Measurements from ENCODE around the gene RFT1.

RFT1 gene

DNA sequence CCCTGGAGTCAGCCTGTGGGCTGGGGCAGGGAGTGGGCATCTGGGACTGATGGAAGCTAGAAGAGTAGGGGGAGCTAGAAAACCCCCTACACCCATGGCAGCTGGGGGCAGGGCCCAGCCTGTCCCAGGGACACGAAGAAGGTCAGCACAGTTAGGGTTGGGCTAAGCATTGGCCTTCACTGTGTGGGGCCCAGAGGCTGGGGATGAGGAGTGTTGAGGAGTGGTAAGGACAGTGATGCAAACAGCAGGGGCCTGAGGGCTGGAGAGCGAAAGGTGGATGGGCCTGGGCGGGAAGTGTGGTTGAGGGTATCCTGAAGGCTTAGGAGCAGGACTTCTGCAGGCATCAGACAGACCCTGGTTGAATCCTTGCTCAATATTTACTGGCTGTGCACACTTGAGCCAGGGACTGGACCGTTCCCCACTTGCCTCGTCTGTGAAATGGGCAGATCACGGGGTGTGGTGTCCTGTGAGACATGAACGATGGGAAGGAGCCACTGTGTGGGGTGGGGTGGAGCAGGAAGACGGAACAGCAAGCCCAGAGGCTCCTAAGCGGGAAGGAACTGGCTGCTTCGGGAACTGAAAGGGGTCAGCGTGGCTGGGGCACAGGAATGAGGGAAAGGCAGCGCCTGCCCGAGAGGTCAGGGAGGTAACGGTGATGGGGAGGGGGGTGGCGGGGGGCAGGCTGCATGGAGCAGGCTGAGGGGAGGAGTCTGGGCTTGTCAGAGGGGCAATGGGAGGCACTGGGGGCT is 38.1 kb upstream of the RFT1 start:
- no peak for TF ChIP-seq CTCF (IDR thresholded peaks at IDR 0.05; ENCODE audit: borderline replicate concordance, control extremely low read depth, extremely low read depth, insufficient read depth, missing control alignments)
- DNase-seq (ENCODE audit: low spot score): no peak
- in situ Hi-C loops (cut with MboI; ENCODE audit: low sequenced_read_pairs, unreplicated experiment): no loop called here

- TF ChIP-seq CTCF (IDR thresholded peaks at IDR 0.05; ENCODE audit: borderline replicate concordance, control extremely low read depth, extremely low read depth, insufficient read depth, missing control alignments): no peak
- in situ Hi-C loops (cut with MboI; ENCODE audit: low sequenced_read_pairs, unreplicated experiment): no loop called here
- no peak for DNase-seq (ENCODE audit: low spot score)
These were observed 37.4 kb upstream of the RFT1 start for GRCh38 chr3:53167418-53168174.

DNA sequence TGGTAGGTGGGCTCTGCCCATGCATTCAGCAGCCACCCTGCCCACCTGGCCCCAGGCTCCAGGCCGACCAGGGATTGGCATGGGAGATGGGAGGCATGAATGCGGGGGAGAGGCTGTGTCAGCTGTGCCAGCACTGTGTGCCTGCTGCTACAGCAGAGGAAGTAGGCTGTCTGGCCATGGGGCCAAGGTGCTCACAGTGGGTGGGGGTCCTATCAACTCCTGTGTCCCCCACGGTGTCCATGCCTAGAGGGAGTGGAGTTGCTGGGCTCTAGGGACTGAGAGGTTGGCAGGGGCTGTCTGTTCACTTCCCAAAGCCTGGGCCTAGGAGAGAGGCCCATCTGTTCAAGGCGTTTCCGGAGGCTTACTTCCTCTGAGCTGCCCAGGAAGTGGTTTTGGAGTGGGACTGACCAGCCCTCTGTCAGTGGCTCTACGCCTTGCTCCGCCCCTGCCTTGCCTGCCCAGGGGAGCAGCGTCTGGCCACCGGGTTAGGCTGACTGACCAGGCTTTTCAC is 36.6 kb upstream of the RFT1 start:
- DNase-seq (ENCODE audit: low spot score): no peak
- TF ChIP-seq CTCF (IDR thresholded peaks at IDR 0.05; ENCODE audit: borderline replicate concordance, control extremely low read depth, extremely low read depth, insufficient read depth, missing control alignments): no peak
- in situ Hi-C loops (cut with MboI; ENCODE audit: low sequenced_read_pairs, unreplicated experiment): no loop called here

GRCh38 chr3:53166206-53166605 is 36.0 kb upstream of the RFT1 start:
- TF ChIP-seq CTCF (IDR thresholded peaks at IDR 0.05; ENCODE audit: borderline replicate concordance, control extremely low read depth, extremely low read depth, insufficient read depth, missing control alignments): no peak
- no peak for DNase-seq (ENCODE audit: low spot score)
- in situ Hi-C loops (cut with MboI; ENCODE audit: low sequenced_read_pairs, unreplicated experiment): no loop called here

DNA sequence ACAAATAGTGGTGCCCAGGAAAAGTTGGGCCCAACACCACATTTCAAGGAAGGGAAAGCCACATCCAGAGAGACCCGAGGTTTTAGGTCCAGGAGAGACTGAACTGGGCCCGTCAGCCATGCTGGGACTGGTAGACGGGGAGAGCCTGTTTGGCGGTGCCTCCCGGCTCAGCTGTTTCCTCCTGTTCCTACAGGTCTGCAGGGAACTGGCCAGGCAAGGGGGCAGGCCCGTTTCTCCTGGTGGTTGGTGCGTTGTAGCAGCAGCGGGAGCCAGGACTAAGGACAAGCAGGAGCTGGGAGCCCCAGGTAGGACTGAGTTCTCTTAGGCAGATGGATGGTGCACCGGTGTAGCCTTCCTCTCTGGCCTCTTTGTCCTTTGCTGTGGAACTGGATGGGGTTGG is 34.7 kb upstream of the RFT1 start:
- in situ Hi-C loops (cut with MboI; ENCODE audit: low sequenced_read_pairs, unreplicated experiment): no loop called here
- no peak for TF ChIP-seq CTCF (IDR thresholded peaks at IDR 0.05; ENCODE audit: borderline replicate concordance, control extremely low read depth, extremely low read depth, insufficient read depth, missing control alignments)
- DNase-seq (ENCODE audit: low spot score): no peak

GRCh38 chr3:53163444-53164387 is 33.5 kb upstream of the RFT1 start:
- in situ Hi-C loops (cut with MboI; ENCODE audit: low sequenced_read_pairs, unreplicated experiment): no loop called here
- DNase-seq (ENCODE audit: low spot score): no peak
- TF ChIP-seq CTCF (IDR thresholded peaks at IDR 0.05; ENCODE audit: borderline replicate concordance, control extremely low read depth, extremely low read depth, insufficient read depth, missing control alignments): no peak
